ENCODE measurements around the gene RRAS. TPM values are rescaled to one million over a fixed set of nuclear protein-coding genes. Genes with fewer than 3 reads are reported as not detected.

RRAS gene
- total and polyA plus RNA-seq, 8 donors, result 21.4 to 131 (median 30.7) TPM

DNA sequence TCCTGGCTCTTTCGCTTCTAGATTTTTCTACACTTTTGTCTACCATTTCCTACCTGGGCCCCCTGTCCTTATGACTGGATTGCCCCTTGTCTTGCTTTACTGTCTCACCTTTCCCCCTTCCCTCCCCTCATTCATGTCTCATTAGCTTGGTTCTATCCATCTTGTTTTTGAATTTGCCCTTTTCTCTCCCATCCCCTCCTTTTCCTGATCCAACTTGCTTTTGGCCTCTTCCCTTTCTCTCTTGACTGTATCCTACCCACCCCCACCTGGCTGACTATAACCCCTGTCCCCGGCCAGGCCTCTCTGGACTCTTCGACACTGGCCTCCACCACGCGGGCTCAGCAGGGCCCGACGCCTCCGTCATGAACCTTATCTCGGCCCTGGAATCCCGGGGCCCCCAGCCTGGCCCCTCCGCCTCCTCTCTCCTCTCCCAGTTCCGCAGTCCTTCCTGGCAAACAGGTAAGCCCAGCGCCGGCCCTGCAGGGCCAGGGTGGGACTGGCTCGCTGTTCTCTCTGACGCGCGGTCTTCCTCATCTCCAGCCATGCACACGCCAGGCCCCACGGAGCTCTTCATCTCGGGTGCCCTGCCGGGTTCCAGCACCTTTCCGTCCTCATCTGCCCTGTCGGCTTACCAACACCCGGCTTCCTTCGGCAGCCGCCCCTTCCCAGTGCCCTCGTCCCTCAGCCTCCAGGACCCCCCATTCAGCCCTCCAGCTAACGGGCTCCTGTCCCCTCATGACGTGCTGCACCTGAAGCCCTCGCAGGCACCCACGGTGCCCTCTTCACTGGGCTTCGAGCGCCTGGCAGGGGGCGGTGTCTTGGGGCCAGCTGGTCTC lies 45.6 kb downstream of the RRAS start:
- ATAC-seq (no peak), DNase-seq (peak in 1 of 4 donors; percentile 79)
- Histone ChIP-seq H3K36me3 (peaks cover 0 to 56% of the 10 kb centered on the region in 2 donors), H3K4me1 (peaks cover 0 to 24% of the 10 kb centered on the region in 2 donors), H3K27ac (peak overlapping the region; percentile 37 to 88), H3K9me3 (no peaks in the 10 kb centered on the region), H3K27me3 (no peaks in the 10 kb centered on the region), H3K4me3 (no peak overlapping the region)
- intact Hi-C loops (cut with DNase I), result no loop called here
- TF ChIP-seq, protein P1, sequence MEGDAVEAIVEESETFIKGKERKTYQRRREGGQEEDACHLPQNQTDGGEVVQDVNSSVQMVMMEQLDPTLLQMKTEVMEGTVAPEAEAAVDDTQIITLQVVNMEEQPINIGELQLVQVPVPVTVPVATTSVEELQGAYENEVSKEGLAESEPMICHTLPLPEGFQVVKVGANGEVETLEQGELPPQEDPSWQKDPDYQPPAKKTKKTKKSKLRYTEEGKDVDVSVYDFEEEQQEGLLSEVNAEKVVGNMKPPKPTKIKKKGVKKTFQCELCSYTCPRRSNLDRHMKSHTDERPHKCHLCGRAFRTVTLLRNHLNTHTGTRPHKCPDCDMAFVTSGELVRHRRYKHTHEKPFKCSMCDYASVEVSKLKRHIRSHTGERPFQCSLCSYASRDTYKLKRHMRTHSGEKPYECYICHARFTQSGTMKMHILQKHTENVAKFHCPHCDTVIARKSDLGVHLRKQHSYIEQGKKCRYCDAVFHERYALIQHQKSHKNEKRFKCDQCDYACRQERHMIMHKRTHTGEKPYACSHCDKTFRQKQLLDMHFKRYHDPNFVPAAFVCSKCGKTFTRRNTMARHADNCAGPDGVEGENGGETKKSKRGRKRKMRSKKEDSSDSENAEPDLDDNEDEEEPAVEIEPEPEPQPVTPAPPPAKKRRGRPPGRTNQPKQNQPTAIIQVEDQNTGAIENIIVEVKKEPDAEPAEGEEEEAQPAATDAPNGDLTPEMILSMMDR (IDR thresholded peaks at IDR 0.05), result no peak

DNA sequence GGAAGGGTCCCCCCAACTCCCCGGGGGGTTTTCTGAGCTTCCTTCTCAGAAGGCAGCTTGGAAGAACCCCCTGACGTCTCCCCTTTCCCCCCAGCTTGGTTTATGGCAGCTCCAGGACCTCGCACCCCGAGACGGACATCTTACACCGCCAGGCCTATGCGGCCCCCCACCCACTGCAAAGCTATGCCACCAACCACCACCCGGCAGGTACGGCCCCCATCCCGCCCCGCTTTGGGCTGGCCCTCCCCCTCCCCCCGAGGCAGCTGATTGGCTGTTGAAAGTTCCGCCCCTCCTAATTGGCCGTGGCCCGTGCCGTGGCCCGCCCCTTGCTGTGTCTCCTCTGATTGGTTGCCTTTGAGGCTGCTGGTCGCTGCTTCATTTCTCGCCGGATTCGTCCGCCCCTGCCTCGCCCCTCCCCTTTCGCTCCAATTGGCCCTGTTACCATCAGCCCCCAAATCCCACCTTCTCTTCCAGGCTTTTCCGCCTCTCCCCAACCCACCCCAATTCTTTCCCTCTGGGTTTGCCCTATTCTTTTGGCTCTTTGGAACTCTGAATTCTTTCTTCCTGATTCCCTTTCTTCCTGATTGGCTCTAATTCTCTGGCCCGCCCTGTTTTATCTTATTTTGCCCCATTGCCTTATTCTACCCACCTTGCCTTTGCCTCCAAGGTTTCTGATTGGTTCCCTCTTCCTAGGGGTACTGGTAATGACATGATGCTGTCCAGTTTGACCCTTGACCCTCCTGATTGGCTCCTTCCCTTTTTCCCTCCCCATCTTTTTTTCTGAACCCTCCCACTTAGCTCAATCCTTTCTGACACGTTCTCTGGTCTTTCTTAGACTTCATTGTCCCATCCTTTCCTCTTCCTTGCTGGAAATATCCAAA lies 46.5 kb downstream of the RRAS start:
- H3K4me3 ChIP-seq, result peak overlapping the region; percentile 75 to 87
- H3K27me3 ChIP-seq, result no peaks in the 10 kb centered on the region
- peaks cover 0 to 47% of the 10 kb centered on the region in 2 donors for H3K36me3 ChIP-seq
- H3K4me1 ChIP-seq, result peaks cover 0 to 24% of the 10 kb centered on the region in 2 donors
- TF ChIP-seq, protein P1 (IDR thresholded peaks at IDR 0.05), result no peak
- no peaks in the 10 kb centered on the region for H3K9me3 ChIP-seq
- intact Hi-C loops (cut with DNase I), result no loop called here
- ATAC-seq (peak; percentile 64), DNase-seq (peak; percentile 74 to 93 (median 93))
- H3K27ac ChIP-seq, result peak overlapping the region; percentile 37 to 88

DNA sequence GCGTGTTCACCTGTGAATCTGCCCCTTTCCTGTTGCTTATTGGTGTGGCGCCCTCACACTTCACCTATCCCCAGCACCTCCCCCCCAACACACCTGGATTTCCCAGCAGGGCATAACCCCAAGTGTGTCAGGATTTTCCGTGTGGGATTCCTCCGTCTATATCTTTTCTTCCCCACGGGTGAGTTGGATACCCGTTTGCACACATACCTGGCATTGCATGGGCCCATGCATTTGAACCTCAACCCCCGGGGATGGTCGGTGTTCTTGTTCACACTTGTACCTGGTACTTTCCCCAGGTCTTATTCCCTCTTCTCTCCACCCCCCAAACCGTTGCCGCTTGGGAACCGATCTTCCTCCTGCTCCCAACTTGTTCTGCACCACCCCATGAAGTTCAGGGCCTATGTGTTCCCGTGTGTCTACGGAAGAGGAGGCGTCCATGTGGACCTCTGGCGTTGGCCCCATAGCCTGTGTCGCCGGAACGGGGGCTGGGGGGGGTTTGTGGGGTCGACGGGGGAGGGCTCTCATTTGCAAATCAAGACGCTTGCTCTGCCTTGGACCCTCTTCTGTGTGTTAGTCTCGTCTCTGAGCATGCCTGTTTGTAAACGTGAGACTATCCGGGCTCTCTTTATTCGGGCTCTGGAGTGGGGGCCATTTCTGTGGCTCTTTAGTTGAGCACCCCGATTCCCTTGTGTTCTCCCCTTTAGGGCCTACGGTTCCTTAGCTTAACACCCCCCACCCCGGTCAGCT lies 47.3 kb downstream of the RRAS start:
- Histone ChIP-seq H3K4me1 (peaks cover 0 to 24% of the 10 kb centered on the region in 2 donors), H3K36me3 (peaks cover 0 to 38% of the 10 kb centered on the region in 2 donors), H3K27ac (peak overlapping the region; percentile 88), H3K27me3 (no peaks in the 10 kb centered on the region), H3K4me3 (peak overlapping the region; percentile 75 to 87), H3K9me3 (no peaks in the 10 kb centered on the region)
- DNase-seq (no peak), ATAC-seq (no peak)
- intact Hi-C loops (cut with DNase I), result no loop called here
- TF ChIP-seq, protein P1 (IDR thresholded peaks at IDR 0.05), result no peak

DNA sequence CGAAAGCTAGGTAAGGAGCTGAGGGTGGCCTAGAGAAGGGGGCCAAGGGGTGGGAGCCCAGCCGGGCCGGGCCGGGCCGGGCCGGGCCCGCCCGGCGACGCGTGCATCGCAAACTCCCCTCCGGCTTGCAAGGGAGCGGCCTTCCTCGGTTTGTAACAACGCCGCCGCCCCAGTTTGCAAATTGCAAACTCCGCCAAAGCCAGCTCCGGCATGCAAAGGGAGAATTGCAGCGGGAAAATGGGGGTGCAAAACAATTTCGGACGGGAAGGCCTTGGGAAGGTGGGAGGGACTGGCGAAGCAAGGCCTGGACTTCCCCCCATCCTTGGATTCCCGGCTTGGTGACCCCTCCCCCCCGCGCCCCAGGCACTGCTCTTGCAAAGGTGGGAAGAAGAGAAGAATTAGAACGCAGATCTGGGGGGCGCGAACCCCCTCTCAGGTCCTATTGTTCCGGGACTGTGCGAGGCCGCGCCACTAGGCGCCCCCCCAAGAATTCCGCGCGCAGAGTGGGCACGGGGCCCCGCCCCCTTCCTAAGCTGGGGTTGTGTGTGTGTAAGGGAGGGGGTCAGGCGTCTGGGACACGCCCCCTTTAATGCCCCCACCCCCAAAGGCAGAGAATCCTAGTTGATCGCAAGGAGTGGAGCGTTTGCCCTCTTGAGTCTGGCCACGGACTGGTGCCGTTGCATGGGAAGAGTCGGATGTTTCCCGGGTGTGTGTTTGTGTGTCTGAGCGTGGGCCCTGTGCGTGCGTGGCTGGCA lies 48.0 kb downstream of the RRAS start:
- Histone ChIP-seq H3K36me3 (peaks cover 0 to 31% of the 10 kb centered on the region in 2 donors), H3K4me3 (peak overlapping the region; percentile 75 to 87), H3K27me3 (no peaks in the 10 kb centered on the region), H3K27ac (peak overlapping the region; percentile 88), H3K4me1 (peaks cover 0 to 24% of the 10 kb centered on the region in 2 donors), H3K9me3 (no peaks in the 10 kb centered on the region)
- TF ChIP-seq, protein P1 (IDR thresholded peaks at IDR 0.05), result no peak
- no peak for ATAC-seq
- peak; percentile 31 to 82 (median 54) for DNase-seq
- intact Hi-C loops (cut with DNase I), result no loop called here

Measured in left lung (tissue), 10 donors.